Bone marrow (tissue), 2 donors: Measurements from ENCODE around the gene CADM1.

Experiments
- DNase-seq, 2 donors: peaks; one replicate each; lab custom pipeline; 2025; lab: John Stamatoyannopoulos, UW

The CADM1 gene

DNA sequence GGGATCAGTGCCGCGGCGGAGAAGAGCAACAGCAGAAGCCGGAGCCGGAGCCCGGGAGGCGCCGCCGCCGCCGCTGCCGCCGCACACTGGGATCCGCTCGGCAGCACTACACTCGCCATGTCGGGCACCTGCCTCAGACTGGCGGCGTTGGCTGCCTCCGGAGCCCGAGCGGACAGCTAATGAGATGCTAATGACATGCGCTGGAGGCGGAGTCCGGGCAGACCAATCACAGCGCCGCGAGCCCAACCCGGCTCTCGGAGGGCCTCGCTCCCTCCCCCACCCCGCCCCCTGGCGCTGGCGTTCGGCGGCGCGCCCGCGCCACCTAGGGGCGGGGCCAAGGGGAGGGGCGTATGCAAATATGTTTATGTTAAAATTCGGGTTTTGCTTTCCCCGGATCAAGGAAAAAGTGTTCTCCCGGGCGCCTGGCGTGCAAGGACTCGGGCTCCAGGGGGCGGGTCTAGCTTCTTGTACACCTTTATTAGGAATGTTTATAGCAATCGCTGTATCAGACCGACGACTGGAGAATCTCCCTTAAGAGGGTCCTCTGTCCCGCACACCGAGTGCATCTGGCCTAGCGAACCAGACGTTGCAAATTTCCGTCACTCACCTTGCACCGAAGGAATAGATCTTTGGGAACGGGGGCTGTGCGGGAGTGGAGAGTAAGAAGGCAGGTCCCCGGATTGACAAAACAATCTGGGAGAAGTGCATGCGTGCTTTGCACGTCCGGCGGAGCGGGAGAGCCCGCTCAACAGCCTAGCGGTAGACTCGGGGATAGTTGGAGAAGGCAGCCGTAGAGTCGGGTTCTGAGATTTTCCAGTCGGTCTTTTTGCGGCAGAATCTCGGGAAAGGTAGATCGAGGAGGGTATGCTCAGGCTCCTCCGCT lies at the start of gene CADM1:
TSS of gene CADM1 (minus strand) at position 140 of the 883 bp plus-strand sequence.
- DNase-seq = no peak

GRCh38 chr11:115552773-115553438 lies 48.7 kb upstream of the CADM1 start:
- no peak for DNase-seq

DNA sequence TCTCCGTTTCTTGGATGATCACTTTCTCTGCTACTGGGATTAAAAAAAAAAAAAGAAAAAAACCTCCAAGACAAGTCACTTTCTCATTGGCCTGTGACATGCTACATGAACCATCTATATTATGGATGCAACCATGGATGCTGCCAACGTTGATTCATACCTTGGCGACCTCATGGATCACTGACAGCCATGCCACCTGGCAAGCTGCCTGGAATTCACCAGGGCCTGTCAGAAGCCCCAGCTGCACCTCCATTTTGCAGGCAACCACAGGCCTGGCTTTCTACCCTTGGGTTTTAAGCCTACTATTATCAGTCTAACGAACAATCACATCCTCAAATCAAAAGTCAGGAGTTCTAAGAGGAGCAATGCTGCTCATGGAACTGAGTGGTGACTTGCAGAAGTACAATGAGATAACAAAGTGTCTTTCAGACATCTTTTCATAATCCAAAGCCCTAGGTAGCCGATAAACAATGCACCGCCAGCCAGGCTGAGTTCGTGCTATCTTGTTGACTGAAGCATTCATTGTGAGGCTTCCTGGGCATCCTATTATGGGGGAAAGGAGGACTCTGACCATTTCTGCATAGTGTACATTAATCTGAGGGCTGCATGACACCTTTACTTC lies 48.0 kb upstream of the CADM1 start:
- DNase-seq = no peak

DNA sequence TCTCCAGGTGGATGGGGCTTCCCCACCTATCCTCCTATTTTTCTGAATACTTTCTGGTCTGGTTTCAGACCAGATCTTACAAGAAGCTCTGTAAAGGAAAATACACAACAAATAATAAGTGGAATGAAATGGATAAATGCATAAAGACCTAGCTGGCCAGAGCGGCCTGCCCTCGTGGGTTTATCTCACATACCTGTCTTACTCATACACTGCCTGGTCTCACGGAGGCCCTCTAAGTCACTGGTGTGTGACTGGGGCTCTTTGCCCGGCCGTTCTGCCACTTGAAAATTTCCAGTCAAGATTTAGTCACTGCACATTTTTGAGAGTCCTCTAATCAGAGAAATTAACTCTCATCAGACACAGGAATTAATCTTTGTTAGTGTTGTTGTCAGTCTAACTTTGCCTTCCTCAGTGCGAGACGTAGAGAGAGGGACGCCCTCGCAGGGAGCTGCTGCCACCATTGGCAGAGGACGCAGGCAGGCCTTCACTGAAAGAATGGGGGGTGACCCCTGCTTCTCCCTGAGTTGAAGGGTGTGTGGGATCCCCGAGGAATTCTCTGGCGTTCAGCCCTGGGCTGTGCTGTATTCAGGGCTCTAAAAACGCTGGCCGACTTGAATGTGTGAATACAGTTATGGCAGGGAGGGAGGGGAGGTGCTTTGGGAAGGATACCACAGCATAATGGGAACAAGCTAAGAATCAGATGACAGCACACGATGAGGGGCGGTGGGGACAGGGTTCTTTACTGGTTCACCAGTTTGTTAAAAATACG lies 46.3 kb upstream of the CADM1 start:
- DNase-seq = no peak

DNA sequence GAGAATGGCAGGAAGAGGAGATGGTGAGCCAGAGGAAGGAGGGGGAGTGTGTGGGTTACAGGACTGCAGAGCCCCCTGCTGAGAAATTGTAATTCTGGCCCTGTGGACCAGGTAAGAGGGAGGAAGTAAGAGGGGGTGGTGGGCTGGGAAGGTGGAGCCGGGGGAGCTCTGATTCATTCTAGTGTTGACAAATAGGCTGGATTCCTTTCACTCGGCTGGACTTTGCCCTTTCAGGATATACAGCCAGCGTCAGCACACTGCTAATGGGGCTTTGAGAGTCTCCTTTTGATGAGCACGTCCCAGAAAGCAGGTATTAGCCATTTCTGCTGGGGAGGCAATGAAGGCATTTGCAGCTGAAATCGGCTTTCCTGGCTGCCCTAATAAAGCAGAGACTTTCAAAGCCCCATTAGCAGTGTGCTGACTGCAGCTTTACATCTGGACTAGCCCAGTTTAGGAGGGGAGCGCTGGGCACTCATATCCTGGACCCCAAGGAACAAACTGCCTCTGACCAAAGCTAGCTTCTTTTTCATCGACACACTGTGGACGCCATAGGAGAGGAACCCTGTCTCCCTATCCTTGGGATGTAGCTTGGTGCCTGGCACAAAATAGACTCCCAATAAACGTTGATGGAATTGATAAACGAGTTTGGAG lies 44.8 kb upstream of the CADM1 start:
- DNase-seq = no peak

- no peak for DNase-seq
Measured at GRCh38 chr11:115545581-115546210, 41.5 kb upstream of the CADM1 start.

GRCh38 chr11:115544422-115544948 lies 40.3 kb upstream of the CADM1 start:
- DNase-seq = no peak

DNA sequence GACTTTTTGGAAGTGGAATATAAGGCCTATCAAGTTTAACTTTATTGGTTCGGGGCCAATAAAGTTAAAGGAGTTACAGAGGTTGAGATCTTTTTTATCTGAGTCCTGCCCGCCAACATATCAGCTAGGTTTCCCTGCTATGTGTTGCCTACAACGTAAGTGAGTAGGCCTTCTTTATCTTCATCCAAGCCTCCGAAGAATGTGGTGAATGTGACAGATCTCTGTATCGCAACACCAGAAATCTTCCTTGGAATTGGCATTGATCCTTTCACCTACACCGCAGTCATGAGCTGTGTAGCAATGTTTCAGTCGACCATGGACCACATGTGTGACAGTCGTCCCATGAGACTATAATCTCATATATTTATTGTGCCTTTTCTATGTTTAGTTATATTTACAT lies 37.3 kb upstream of the CADM1 start:
- no peak for DNase-seq

- DNase-seq = no peak
Measured at GRCh38 chr11:115539844-115540243, 35.6 kb upstream of the CADM1 start.

- no peak for DNase-seq
Measured at GRCh38 chr11:115535781-115536180, 31.6 kb upstream of the CADM1 start.

DNA sequence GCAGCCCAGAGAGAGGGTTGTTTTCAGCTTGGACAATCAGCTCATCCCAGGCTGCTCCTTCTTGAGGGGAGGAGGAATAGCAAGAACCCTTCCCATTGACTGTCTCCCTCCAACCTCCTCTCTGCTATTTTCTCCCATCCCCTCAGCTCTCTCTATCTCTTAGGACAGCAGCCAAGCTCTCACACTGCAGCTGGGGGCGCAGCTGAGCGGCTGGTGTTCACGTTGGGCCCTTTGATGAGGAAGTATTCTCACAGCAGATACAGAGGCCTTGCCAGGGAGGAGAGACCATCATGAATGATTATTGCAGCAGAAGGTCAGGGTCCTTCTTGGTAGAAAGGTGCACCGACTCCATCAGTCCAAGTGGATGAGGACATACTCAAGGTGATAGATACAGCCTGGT lies 26.5 kb upstream of the CADM1 start:
- DNase-seq = no peak

DNA sequence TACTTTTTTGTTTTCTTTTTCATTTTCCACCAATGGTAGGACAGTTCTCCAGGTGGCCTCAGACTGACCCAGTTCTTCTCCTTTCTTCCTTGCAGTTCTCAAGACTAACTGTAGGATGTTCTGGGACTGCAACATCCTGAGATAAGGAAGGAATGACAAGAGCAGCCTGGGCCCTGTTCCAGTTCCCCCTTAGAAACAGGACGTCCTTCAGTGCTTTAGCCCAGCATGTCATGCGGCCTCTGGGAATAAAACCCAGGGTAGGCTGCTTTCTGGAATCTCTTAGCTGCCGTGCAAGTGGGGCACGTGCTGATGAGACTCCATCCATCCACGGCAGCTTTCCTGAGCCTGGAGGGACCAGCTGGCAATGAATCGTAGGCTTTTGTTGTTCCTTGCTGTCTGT lies 24.0 kb upstream of the CADM1 start:
- DNase-seq = no peak

GRCh38 chr11:115527534-115528125 lies 23.4 kb upstream of the CADM1 start:
- no peak for DNase-seq

- no peak for DNase-seq
Measured at GRCh38 chr11:115525531-115526006, 21.4 kb upstream of the CADM1 start.

- no peak for DNase-seq
Measured at GRCh38 chr11:115524572-115524971, 20.4 kb upstream of the CADM1 start.

DNA sequence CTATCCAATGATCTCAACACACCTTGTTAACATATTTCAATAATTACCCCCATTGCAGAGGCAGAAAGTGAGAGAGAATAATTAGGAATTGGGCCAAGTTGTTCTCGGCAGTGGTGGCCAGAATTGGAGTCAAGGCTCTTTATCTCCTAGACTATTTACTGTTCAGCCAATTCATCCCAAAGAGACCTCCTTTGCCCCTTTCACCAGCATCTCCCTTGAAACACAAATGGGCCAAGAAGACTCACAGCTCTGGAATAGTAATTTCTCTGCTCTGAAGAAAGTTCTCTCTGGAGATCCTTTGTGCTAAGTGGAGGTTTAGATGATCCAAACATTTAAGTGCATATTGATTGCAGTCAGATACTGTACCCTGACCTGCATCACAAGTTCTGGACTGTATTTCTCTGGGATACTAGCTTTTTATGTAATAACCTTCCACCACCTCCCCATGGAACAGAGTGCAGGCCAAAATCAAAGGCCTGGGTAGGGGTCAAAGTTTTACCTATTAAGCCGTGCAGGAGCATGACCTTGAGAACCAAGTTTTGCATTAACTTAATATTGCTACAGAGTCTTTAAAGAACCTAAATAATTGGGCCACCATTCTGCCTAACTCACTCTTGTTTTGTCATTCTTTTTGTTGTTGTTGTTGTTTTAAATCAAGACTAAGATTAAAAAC lies 19.6 kb upstream of the CADM1 start:
- DNase-seq = no peak

DNA sequence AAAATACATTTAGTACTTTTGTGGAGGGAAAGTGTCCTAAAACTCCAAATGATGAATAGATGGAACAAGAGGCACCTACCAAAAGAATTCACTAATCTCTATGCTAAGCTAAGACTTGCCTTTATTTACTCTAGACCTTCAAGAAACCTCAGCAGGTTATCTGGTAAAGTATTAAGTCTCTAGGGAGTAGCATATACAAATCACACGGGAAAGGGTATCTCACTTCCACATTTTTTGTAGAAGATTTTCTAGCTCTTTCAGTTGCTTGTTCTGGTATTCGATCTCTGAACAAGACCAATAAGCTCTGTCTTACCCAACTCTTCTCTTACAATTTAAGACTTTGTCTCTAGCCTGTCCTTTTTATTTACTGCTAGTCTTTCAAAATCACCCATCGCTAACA lies 18.1 kb upstream of the CADM1 start:
- DNase-seq = no peak

- DNase-seq = no peak
Measured at GRCh38 chr11:115521825-115522224, 17.6 kb upstream of the CADM1 start.

DNA sequence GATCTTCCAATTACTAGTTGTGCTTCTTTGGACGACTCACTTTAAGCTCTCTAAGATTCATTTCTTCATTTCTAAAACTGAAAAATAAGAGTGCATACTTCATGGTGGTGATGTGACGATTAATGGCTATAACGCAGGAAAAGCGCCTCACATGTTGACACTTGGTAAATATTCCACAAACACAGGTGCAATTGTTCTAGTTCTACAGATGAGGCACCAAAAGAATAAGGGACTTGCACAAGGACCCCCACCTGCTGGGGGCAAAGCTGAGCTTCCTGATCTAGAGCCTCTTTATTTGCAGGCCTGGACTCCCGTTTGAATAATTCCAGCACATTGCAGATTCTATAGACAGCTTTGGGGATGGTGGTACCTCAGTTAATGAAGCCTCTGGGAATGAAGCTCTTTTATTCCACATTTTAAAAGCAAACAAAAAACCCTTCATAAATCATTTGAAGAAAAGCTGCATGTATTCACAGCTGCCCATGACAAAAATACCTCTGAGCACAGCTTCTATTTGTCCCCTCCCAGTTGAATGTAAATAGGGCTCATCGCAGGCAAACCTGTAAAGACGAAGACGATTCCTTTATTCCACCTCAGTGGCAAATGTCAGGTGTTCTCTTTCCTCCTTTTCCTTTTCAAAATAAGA lies 14.9 kb upstream of the CADM1 start:
- no peak for DNase-seq
